GM21390 (cell line): Measurements from ENCODE around the gene FEM1A.
"Not testable (repeated sequence)": the region's sequence is repeated elsewhere in the genome, so short reads cannot be mapped to it uniquely, and the experiment has no call there.

ENCODE experiments used
- ATAC-seq: cut with Tn5 transposase; IDR thresholded peaks from one replicate; pipeline ENCODE4 v1.9.1; 2021; ENCODE audit not compliant: unreplicated experiment

Gene FEM1A

DNA sequence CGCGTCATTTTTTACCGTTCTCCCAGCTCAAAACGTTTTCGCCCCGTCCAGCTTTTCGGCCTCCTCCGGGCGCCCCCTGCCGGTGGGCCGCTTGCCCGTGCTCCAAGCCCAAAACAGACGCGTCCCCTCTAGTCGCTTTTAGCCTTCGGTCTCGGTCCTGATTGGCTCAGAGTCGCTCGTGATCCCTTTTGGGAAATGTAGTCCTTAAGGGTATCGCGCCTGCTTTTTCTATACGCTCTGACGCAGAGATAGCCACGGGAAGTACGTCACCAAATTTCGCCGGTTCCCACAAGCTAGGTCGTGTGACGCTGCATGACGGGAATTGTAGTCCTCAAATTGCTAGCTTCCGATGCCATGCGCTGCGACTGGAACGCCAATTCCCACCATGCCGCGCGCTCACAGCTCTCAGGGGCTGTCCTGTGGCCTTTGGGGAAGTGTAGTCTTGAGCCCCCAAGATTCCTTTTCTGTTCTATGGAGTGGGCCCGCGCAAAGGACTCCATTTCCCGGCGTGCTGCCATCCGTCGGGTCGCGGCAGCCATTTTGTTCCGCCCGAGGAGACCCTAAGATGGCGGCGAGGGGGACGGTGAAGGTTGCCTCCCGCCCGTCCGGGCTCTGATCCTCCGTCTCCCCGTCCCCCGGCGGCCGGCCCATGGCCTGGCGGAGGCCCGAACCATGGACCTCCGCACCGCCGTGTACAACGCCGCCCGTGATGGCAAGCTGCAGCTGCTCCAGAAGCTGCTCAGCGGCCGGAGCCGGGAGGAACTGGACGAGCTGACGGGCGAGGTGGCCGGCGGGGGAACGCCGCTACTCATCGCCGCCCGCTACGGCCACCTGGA lies at the start of gene FEM1A:
Gene FEM1A, plus strand, starts transcription at position 552 of the 836 bp plus-strand sequence. Its CDS starts 121 bp downstream, at position 673.
- ATAC-seq: peak; percentile 87

DNA sequence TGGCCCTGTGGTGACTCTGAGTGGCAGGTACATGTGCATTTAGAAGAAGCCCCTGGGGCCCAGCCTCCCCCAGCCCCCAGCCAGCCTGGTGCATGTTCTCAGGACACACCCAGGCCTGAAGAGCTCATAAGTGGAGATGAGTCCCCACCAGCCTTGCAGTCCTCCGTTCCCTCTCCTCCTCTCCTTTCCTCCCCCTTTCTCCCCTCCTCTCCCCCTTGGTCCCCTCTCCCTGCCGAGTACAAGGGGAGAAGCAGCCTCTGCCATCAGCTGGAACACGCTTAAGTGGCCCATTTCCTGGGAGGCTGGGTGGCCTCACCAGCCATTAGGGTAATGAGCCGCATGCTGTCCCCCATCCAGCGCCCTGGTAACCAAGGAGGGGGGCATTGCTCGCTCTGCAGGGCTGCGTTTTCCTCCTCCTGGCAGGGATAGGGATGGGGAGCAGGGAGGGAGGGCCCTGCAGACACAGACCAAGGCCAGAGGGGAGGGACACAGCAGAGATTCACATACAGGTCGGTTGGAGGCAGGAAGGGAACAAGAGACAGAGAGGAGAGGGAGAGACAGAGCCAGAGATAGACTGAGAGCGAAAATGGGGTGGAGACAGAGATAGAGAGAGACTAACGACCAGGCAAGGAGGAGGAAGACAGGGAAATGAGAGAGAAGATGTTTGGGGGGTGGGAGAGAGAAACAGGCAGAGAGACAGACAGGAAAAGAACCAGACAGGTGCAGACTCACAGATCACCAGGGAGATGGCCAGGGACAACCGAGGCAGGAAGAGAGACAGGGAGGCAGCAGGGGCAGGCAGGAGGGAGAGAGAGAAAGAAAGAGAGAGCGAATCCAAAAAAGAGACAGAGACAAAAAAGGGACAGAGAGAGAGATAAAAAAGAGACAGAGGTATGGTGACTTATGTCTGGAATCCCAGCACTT lies 48.5 kb upstream of the FEM1A start:
- ATAC-seq: no peak

GRCh38 chr19:4744451-4745174 lies 46.9 kb upstream of the FEM1A start:
- ATAC-seq: no peak

- not testable (repeated sequence) for ATAC-seq
Measured at GRCh38 chr19:4745175-4745574, 46.4 kb upstream of the FEM1A start.

DNA sequence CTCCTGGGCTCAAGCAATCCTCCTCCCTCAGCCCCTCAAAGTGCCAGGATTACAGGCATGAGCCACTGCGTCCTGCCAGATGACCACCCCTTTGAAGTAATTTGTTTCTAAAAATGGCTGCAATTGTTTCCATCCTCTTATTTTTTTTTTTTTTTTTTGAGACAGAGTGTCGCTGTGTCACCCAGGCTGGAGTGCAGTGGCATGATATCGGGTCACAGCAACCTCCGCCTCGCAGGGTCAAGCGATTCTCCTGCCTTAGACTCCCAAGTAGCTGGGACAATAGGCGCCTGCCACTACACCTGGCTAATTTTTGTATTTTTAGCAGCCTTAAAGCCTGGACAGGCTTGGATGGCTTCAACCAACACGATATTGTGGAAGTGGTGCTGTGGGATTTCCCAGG lies 45.5 kb upstream of the FEM1A start:
- ATAC-seq: no peak

- no peak for ATAC-seq
Measured at GRCh38 chr19:4748185-4748584, 43.3 kb upstream of the FEM1A start.

DNA sequence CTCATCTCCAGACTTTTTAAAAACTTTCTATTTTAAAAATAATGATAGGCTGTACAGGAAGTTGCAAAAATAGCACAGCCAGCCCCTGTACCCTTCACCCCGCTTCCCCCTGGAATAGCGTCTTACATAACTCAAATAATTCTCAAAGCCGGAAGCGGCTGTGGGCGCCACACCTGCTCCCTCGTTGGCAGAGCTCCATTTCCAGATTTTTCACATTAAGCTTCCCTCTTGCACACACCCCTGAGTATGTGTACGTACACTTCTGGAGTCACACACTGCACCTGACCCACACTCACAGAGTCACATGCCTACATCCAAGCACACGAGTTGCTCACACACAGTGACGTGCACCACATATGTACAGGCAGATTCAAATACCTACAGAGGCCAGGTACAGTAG lies 42.9 kb upstream of the FEM1A start:
- ATAC-seq: no peak

GRCh38 chr19:4749870-4750590 lies 41.5 kb upstream of the FEM1A start:
- ATAC-seq: no peak

GRCh38 chr19:4754248-4754647 lies 37.3 kb upstream of the FEM1A start:
- ATAC-seq: no peak

DNA sequence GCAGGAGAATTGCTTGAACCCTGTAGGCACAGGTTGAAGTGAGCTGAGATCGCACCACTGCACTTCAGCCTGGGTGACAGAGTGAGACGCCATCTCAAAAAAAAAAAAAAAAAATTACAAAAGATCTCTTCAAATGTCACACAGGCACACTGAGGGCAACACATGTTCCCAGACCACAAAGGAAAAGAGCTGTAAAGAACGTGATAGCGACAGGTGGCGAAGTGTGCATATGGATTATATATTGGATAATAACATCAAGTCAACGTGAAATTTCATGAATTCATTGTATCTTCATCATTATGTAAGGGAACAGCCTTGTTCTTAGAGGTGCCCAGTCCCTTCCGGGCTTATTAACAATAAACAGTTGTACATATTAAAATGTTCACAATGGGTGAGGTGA lies 36.1 kb upstream of the FEM1A start:
- no peak for ATAC-seq

- ATAC-seq: no peak
Measured at GRCh38 chr19:4758082-4758481, 33.5 kb upstream of the FEM1A start.

- ATAC-seq: no peak
Measured at GRCh38 chr19:4758659-4759058, 32.9 kb upstream of the FEM1A start.

DNA sequence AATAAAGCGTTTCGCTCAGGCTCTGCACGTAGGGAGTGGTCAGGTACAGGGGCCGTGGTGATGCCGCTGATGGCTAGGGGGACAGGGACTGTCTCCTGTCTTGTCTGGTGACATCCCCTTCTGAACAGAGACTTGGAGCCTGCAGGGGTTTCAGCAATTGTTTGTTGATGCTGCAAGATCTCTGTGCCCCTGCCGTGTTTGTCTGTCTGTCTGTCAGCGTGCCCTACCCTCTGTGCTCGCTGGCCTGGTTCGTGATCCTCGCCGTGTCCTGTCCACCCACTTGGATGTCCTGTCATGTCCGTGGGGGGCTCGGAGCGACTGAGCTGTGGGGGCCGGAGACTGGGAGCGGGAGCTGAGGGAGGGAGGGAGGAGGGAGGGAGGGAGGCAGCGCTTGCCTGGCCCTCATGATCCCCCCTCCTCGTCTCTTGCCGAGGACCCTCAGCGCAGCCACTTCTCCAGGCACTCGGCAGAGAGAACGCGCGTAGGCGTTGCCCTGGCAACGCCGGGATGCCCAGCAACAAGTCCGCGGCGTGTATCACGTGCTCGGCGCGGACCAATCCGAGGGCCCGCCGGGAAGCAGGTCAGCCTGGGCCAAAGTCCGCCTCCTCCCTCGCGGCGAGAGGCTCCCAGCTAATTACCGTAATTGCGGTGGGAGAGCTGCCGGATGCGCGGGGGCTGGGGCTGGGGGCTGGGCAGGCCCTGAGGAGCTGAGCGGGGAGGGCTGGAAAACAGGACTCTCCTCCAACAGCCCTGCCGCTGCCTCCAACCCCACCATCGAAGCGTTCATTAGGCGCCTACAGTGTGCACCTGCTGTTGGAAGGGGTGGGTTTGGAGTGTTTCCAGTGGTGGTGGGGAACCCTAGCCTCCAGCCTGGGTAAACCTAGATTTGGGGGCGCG lies 31.9 kb upstream of the FEM1A start:
- no peak for ATAC-seq

DNA sequence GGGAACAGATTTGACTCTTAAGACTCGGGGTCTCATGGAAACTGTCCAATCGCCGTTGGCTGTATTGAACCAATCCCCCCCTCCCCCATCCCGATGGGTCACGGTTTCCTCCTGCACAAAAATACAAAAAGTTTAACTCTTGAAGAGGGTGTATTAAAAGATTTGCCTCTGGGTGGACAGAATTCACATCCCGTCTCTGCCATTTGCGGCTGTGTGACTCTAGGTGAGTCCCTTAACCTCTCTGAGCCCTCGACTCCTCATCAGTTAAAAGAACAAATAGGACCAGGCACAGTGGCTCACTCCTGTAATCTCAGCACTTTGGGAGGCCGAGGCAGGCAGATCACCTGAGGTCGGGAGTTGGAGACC lies 31.3 kb upstream of the FEM1A start:
- ATAC-seq: no peak

DNA sequence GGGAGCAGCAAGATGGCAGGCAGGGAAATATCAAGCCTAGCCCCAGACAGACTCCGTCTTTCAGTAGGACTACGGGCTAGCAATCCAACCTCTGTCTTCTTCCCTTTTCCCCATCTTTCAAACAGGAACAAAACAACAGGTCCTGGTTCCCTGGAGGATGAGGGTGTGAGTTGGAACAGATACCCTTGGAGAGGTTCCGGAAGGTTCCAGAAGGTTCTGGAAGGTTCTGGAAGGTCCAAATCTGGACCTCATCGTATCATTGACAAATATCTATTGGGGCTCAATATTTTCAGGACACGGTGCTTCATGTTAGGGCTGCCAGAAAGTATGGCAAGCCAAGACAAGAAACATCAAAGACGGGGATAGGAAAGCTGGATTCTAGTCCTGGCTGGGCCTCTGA lies 28.5 kb upstream of the FEM1A start:
- no peak for ATAC-seq

GRCh38 chr19:4764393-4764660 lies 27.2 kb upstream of the FEM1A start:
- ATAC-seq: no peak

DNA sequence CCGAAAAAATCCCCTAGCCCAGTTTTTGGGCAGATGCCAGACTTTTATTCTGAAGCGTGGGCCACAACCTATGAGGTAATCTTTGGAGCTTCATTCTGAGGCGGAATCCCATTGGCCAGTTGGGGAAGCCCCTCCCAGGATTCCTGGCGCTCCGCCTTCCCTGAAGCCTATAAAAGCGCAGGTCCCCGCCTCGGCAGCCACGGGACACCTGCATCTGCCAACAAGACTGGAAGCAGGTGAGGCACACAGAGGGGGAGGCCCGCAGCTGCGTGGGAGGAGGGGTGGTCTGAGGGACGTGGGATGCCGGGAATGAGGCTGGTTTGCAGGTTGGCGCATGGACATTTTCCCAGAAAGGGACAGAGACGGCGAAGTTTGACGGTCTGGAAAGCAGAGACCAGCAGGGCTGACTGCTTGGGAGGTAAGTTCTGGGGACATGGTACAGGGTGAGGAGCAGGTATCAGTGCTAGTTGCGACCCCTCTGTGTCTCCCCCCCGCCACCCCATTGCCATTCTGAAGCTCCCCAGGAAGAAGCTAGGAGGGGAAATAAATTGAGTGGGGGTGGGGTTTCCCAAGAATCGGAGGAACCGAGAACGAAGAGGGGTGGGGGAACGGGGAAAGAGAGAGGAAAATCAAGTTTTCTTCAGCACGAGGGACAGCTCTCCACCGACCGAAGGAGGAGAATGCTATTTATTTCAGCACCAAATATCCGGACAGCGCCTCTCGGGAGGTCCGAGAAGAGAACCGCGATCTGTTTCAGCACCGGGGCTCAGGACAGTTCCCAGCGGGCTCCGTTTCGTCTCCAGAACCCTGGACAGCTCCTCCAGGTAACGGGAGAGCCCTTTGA lies 22.4 kb upstream of the FEM1A start:
- ATAC-seq: no peak

GRCh38 chr19:4772566-4772965 lies 19.0 kb upstream of the FEM1A start:
- ATAC-seq: no peak

GRCh38 chr19:4773047-4773640 lies 18.4 kb upstream of the FEM1A start:
- ATAC-seq: no peak
